NCI-H1694 (cell line): ENCODE results near the gene ZNF225.
"Not testable (repeated sequence)": the region's sequence is repeated elsewhere in the genome, so short reads cannot be mapped to it uniquely, and the experiment has no call there.

ENCODE experiments used
- DNase-seq: peaks from one replicate; lab custom pipeline; 2025; lab: John Stamatoyannopoulos, UW

ZNF225 gene

GRCh38 chr19:44113138-44113783 lies at the start of gene ZNF225:
Gene ZNF225, plus strand, starts transcription at chr19:44113399. Its CDS starts 2,429 bp downstream, at chr19:44115828.
- DNase-seq, result peak; percentile 98

DNA sequence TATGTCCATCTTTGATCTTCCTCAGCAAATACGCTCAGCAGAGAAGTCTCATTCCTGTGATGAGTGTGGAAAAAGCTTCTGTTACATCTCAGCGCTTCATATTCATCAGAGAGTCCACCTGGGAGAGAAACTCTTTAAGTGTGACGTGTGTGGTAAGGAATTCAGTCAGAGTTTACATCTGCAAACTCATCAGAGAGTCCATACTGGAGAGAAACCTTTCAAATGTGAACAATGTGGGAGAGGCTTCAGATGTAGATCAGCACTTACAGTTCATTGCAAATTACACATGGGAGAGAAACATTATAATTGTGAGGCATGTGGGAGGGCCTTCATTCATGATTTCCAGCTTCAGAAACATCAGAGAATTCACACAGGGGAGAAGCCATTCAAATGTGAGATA lies 46.9 kb upstream of the ZNF225 start:
- DNase-seq, result no peak

- DNase-seq, result no peak
Observed at GRCh38 chr19:44069415-44069814, 43.8 kb upstream of the ZNF225 start.

GRCh38 chr19:44071824-44072542 lies 41.2 kb upstream of the ZNF225 start, which contains the start of gene ZNF284:
Gene ZNF284, plus strand, starts transcription at chr19:44072159. Its CDS starts 4,231 bp downstream, at chr19:44076390.
- peak; percentile 90 for DNase-seq

GRCh38 chr19:44072543-44073401 lies 40.4 kb upstream of the ZNF225 start:
- no peak for DNase-seq

- no peak for DNase-seq
Observed at GRCh38 chr19:44076325-44076724, 36.9 kb upstream of the ZNF225 start.

GRCh38 chr19:44092108-44092507 lies 21.1 kb upstream of the ZNF225 start:
- no peak for DNase-seq

GRCh38 chr19:44093931-44094765 lies 19.1 kb upstream of the ZNF225 start, which contains the start of gene ZNF224:
Gene ZNF224, plus strand, starts transcription at chr19:44094361. Its CDS starts 3,513 bp downstream, at chr19:44097874.
- DNase-seq, result peak; percentile 88

DNA sequence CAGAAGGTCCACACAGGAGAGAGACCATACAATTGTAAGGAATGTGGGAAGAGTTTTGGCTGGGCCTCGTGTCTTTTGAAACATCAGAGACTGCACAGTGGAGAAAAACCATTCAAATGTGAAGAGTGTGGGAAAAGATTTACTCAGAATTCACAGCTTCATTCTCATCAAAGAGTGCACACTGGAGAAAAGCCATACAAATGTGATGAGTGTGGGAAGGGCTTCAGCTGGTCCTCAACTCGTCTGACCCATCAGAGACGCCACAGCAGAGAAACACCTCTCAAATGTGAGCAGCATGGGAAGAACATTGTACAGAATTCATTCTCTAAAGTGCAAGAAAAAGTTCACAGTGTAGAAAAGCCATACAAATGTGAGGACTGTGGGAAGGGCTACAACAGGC lies 5.4 kb upstream of the ZNF225 start:
- DNase-seq, result no peak

GRCh38 chr19:44109458-44109857 lies 3.7 kb upstream of the ZNF225 start:
- no peak for DNase-seq

DNA sequence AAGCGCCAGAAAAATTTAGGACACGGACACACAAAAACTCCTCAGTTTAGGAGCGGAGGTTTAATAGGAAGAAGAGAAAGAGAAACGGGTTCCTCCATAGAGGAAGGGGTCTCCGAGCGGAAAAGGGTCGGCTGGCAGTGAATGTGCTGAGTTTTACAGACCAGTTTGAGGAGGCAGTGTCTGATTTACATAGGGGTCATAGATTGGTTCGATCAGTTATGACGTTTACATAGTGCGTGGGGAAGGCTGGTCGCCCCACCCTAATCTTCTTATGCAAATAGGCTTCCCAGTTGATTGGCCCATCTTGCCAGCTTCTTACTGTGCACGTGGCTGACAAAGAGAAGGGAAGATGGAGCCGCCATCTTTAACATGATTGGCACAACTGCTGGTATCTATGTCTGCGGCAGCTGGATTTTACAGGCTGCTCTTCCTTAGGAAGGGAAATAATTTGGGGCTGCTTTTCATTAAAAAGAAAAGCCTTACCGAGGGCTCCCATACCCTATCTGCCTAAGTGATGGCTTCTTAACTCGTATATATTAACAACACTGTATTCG lies 1.2 kb upstream of the ZNF225 start:
- no peak for DNase-seq

- DNase-seq, result no peak
Observed at GRCh38 chr19:44112802-44113137, 429 bp upstream of the ZNF225 start.

GRCh38 chr19:44113784-44114390 lies 688 bp downstream of the ZNF225 start:
- no peak for DNase-seq

DNA sequence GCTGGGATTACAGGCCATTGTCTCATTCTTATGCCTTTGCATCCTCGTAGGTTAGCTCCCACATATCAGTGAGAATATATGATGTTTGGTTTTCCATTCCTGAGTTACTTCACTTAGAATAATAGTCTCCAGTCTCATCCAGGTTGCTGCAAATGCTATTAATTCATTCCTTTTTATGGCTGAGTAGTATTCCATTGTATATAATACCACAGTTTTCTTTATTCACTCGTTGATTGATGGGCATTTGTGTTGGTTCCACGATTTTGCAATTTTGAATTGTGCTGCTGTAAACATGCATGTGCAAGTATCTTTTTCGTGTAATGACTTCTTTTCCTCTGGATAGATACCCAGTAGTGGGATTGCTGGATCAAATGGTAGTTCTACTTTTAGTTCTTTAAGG lies 8.0 kb downstream of the ZNF225 start:
- DNase-seq, result not testable (repeated sequence)

GRCh38 chr19:44131955-44132354 lies 18.8 kb downstream of the ZNF225 start:
- DNase-seq, result no peak

DNA sequence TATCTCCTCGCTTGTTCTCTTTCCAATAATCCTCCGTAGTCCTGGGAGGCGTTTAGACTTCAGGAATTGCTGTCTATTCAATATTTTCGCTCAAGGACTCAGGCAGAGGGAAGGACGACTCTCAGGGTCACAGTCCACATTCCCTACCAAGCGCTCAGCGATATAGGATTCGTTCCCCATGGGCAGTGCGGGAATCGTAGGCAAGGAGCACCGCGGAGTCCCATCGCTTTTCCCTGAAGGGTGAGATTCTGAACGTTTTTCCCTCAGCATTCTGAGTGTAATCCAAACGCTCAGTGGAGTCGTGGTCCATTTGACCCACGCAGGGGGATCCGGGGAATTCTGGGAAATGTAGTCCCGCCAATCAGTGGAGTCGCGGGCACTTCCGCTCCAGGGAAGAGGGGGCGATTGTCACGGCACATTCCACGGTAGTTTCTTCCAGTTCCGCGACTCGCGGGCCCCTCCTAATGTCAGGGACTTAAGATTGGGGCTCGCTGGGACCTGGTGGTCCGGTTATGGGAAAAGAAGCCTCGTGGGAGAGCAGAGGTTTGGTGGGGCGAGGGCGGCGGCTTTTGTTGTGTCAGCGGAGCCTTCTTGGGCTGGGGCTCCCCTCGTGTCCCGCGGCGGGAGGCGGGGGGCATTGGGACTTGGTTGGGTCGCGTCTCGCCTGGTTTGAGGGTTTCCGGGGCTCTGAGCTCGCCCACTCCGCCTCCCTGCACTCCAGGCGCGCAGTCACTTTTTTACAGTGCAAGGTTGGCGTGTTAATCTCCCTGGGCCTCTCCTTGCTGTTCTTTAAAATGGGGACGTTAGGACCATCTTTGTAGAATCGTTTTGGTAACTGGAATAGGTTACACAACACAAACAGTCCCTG lies 28.2 kb downstream of the ZNF225 start, which contains the start of gene ZNF234:
Gene ZNF234, plus strand, starts transcription at position 364 of the 868 bp plus-strand sequence. CDS start 3,079 bp downstream, outside the sequence.
- DNase-seq, result peak; percentile 52

DNA sequence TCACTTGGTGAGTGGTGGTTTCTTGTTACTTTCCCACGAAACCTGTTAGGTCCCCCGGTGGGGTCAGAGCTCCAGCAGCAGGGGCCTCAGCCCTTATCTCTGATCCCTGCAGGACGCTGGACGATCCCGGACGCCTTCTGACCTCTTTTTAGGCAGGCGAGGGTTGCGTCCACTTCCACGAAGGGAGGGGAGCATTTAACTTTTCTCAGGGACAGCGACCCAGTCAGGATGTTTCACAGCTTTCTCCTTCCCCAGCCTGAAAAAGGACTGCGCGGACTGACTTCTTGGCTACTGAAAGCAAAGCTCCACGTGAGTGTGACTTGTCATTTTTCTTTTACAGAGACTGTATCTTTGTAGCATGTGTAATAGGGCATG lies 28.8 kb downstream of the ZNF225 start:
- DNase-seq, result no peak

- no peak for DNase-seq
Observed at GRCh38 chr19:44149776-44150175, 36.6 kb downstream of the ZNF225 start.

GRCh38 chr19:44151491-44151890 lies 38.3 kb downstream of the ZNF225 start:
- DNase-seq, result no peak

DNA sequence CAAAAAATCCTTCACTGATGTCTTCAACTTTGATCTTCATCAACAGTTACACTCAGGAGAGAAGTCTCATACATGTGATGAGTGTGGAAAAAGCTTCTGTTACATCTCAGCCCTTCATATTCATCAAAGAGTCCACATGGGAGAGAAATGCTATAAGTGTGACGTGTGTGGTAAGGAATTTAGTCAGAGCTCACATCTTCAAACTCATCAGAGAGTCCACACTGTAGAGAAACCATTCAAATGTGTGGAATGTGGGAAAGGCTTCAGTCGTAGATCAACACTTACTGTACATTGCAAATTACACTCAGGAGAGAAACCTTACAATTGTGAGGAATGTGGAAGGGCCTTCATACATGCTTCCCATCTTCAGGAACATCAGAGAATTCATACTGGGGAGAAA lies 43.3 kb downstream of the ZNF225 start:
- DNase-seq, result no peak
